ENCODE results near the gene ERMARD.

Gene ERMARD

DNA sequence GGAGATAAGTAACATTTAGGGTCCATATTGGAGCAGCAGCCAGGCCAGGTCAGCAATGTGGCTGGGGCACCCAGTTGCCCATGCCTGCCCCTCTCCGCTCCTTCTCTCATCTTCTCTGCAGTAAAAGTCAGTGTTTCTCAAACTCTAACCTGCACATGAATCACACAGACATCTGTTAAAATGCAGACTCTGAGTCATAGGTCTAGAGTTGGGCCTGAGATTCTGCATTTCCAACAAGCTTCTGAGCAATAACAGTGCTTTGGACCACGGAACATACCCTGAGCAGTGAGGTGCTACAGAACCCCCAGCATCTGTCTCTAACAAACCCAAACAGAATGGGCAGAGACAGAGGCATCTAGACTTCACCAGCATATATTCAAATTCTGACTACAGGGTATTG is 37.2 kb upstream of the ERMARD start:
- TF ChIP-seq, protein P1, sequence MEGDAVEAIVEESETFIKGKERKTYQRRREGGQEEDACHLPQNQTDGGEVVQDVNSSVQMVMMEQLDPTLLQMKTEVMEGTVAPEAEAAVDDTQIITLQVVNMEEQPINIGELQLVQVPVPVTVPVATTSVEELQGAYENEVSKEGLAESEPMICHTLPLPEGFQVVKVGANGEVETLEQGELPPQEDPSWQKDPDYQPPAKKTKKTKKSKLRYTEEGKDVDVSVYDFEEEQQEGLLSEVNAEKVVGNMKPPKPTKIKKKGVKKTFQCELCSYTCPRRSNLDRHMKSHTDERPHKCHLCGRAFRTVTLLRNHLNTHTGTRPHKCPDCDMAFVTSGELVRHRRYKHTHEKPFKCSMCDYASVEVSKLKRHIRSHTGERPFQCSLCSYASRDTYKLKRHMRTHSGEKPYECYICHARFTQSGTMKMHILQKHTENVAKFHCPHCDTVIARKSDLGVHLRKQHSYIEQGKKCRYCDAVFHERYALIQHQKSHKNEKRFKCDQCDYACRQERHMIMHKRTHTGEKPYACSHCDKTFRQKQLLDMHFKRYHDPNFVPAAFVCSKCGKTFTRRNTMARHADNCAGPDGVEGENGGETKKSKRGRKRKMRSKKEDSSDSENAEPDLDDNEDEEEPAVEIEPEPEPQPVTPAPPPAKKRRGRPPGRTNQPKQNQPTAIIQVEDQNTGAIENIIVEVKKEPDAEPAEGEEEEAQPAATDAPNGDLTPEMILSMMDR (IDR thresholded peaks at IDR 0.05; ENCODE audit: low read depth, low read length), result no peak
- in situ Hi-C loops (cut with HindIII; ENCODE audit: low sequenced_read_pairs), result no loop called here
- H3K4me3 ChIP-seq (ENCODE audit: low read depth, low read length), result no peak overlapping the region
- no peak for DNase-seq (ENCODE audit: low read depth, low spot score)

DNA sequence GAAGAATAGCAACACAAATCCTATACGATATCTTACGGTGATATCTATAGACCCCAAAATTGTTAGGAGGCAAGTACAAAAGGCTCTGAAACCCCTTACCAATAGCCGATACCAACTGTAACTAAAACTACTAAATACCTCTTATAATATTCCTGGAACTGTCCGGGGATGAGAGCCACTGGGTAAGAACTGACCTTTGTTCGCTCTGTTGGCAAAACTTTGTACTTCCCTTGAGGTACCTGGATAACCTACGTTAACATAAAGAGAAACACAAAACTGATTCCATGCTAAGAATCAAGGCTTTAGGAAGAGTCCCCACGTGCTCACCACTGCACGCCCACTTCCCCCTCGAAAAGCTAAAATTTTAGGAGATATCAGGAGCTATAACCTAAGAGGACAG is 36.8 kb upstream of the ERMARD start:
- DNase-seq (ENCODE audit: low read depth, low spot score), result no peak
- in situ Hi-C loops (cut with HindIII; ENCODE audit: low sequenced_read_pairs), result no loop called here
- no peak overlapping the region for H3K4me3 ChIP-seq (ENCODE audit: low read depth, low read length)
- TF ChIP-seq, protein P1 (IDR thresholded peaks at IDR 0.05; ENCODE audit: low read depth, low read length), result no peak

DNA sequence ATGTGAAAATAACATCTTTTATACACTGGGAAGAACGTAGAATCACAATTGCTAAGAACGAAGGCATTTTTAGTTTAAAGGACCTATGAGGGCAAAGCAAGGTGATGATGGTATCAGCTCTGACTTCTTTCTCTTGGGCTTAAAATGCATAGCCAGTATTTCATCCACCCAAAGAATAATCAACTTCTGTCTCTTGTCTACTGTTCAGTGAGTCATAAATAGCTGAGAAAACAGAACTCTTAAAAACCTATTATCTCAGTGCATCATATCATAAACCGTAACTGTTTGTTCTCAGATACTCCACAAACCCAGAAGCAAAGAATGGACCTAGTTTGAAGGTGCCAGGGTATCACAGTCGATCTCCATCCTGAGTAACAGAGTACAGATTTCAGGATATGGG is 32.3 kb upstream of the ERMARD start:
- peak; percentile 25 for DNase-seq (ENCODE audit: low read depth, low spot score)
- in situ Hi-C loops (cut with HindIII; ENCODE audit: low sequenced_read_pairs), result no loop called here
- no peak overlapping the region for H3K4me3 ChIP-seq (ENCODE audit: low read depth, low read length)
- TF ChIP-seq, protein P1 (IDR thresholded peaks at IDR 0.05; ENCODE audit: low read depth, low read length), result no peak

DNA sequence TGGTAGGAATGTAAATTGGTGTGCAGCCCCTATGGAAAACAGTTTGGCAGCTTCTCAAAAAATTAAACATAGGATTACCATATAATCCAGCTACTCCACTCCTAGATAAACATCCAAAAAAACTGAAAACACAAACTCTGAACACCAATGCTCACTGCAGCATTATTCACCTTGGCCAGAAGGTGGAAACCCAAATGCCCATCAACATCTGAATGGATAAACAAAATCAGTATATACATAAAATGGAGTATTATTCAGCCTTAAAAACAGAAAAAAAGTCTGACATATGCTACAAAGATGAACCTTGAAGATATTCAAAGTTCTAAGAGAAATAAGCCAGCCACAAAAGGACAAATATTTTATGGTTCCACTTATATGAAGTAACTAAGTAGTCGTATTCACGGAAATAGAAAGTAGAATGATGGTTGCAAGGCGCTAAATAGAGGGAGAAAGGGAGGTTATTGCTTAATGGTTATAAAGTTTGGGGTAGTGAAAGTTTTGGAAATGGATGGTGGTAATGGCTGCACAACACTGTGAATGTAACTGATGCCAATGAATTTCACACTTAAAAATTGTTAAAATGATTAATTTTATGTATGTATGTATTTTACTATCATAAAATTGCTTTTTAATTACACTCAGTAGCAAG is 31.1 kb upstream of the ERMARD start:
- DNase-seq (ENCODE audit: low read depth, low spot score), result no peak
- TF ChIP-seq, protein P1 (IDR thresholded peaks at IDR 0.05; ENCODE audit: low read depth, low read length), result no peak
- in situ Hi-C loops (cut with HindIII; ENCODE audit: low sequenced_read_pairs), result no loop called here
- H3K4me3 ChIP-seq (ENCODE audit: low read depth, low read length), result no peak overlapping the region

DNA sequence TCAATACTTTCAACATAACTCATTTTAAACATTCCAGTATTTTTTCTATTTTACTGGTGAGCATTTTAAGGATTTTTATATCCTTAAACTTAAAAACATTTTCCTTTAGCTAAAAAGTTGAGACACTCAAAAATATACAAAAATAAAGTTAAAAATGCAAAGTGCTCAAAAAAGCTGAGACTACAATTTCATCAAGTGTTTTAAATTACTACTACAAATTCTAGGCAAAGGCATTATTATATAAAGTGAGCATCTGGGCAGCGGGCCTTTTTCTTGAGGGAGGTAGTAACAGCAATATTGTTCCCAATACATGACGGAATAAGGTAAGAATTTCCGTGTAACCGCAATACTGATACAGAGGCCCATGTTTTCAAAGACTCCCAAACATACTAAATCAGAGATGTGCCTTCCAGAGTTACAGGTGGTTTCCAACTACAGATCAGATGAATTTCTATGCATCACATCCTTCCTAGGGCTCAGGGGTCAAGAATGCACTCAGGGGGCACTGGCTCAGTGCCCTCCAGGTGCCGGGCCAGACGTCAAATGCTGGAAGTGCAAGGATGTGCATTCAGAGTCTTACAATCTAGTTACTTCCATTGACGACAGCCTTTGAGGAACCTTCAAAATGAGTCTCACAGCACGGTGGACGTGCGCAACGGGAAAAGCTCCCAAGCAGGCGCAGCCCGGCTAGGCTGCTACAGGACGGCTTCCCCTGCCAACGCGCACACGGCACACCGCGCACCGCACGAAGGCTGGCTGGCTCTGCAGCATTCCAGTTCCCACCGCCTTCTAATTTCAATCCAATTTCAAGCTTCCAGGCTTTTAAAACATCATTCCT is 28.8 kb upstream of the ERMARD start:
- TF ChIP-seq, protein P1 (IDR thresholded peaks at IDR 0.05; ENCODE audit: low read depth, low read length), result no peak
- in situ Hi-C loops (cut with HindIII; ENCODE audit: low sequenced_read_pairs), result no loop called here
- peak overlapping the region; percentile 72 for H3K4me3 ChIP-seq (ENCODE audit: low read depth, low read length)
- DNase-seq (ENCODE audit: low read depth, low spot score), result peak; percentile 86

DNA sequence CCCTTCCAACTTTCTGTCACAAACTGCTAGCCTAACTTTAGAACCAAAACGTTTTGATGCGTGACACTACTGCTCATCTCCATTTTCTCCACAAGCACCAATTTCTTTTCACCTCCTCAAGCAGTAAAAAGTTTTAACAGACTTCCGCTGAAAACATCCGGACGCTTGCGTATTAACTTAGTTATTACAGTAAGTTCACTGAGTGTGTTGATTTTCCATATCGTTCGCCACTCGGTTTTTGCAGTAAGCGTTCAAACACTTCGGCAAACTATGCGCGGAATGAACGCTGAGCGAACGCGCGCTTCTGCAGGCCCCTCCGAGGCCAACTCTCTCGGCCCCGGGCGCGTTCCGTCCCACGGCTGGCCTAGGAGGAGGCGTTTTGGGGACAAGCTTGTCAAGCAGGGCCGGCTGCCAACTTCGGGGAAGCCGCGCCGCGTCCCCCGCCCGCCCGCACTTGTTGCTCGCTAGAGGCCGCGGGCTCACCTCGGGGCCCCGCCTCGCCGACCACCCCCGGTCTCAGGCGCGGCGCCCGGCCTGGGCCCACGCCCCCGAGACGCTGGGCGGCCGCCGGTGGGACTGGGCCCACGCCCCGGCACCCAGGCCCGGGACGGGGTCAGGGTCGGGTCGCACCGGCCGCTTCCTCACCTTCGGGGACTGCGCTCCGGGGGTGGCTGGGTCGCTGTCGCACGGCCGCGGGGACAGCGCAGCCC is 28.1 kb upstream of the ERMARD start:
- H3K4me3 ChIP-seq (ENCODE audit: low read depth, low read length), result peak overlapping the region; percentile 72
- in situ Hi-C loops (cut with HindIII; ENCODE audit: low sequenced_read_pairs), result no loop called here
- TF ChIP-seq, protein P1 (IDR thresholded peaks at IDR 0.05; ENCODE audit: low read depth, low read length), result no peak
- peak; percentile 61 for DNase-seq (ENCODE audit: low read depth, low spot score)

All from astrocyte of the spinal cord (primary cell).